Keratinocyte (primary cell): Measurements from ENCODE around the gene AFAP1L2. TPM values are rescaled to one million over a fixed set of nuclear protein-coding genes. Genes with fewer than 3 reads are reported as not detected.

ENCODE experiments used
- DNase-seq: peaks from one replicate; pipeline ENCODE4 v3.0.0-alpha.2; 2011; ENCODE audit warnings: low read depth, missing footprints, low spot score
- FAIRE-seq: peaks from 2 replicates; lab custom pipeline; 2011; peaks lifted over from hg19 to GRCh38; lab: Jason Lieb, UNC
- H2AFZ ChIP-seq: 2 replicates; pipeline ENCODE4 v1.6.0; 2012; ENCODE audit warnings: low read length, control low read depth, inconsistent platforms; ENCODE audit not compliant: control insufficient read depth
- H3K27ac ChIP-seq: 2 replicates; pipeline ENCODE4 v1.5.1; 2011; ENCODE audit warnings: low read length; ENCODE audit not compliant: control insufficient read depth, insufficient read depth
- H3K27me3 ChIP-seq: 3 replicates; pipeline ENCODE4 v1.6.0; 2011; ENCODE audit warnings: low read length; ENCODE audit not compliant: control insufficient read depth, insufficient read depth; ENCODE audit errors: extremely low read depth
- H3K36me3 ChIP-seq, 2 experiments: 2 replicates in 1 of 2; 3 replicates in 1 of 2; pipeline ENCODE4 v1.5.1; 2011; ENCODE audit warnings: low read length in 2 of 2, mild to moderate bottlenecking in 1 of 2; ENCODE audit not compliant: control insufficient read depth in 2 of 2, insufficient read depth in 2 of 2; ENCODE audit errors: extremely low read depth in 1 of 2
- H3K4me1 ChIP-seq: 3 replicates; pipeline ENCODE4 v1.5.1; 2011; ENCODE audit warnings: low read length; ENCODE audit not compliant: control insufficient read depth, insufficient read depth; ENCODE audit errors: extremely low read depth
- H3K4me2 ChIP-seq: 3 replicates; pipeline ENCODE4 v1.6.0; 2011; ENCODE audit warnings: low read depth, low read length; ENCODE audit not compliant: control insufficient read depth, insufficient read depth; ENCODE audit errors: extremely low read depth
- H3K4me3 ChIP-seq, 3 experiments: fragments of 200-600 bp in 1 of 3; sonication (generic) in 1 of 3; 2 replicates in 2 of 3; 3 replicates in 1 of 3; pipeline ENCODE4 v1.5.1; 2011 to 2016; ENCODE audit warnings: low read length in 3 of 3, mild to moderate bottlenecking in 3 of 3, control low read depth in 2 of 3, inconsistent platforms in 1 of 3, low read depth in 1 of 3, mixed read lengths in 1 of 3, mixed run types in 1 of 3, moderate library complexity in 1 of 3; ENCODE audit not compliant: control insufficient read depth in 2 of 3, insufficient read depth in 2 of 3; ENCODE audit errors: extremely low read depth in 1 of 3
- H3K79me2 ChIP-seq: 2 replicates; pipeline ENCODE4 v1.6.0; 2012; ENCODE audit warnings: low read length; ENCODE audit not compliant: control insufficient read depth, insufficient read depth
- H3K9ac ChIP-seq: 3 replicates; pipeline ENCODE4 v1.6.0; 2011; ENCODE audit warnings: low read length; ENCODE audit not compliant: control insufficient read depth, insufficient read depth; ENCODE audit errors: extremely low read depth
- H3K9me1 ChIP-seq: 3 replicates; pipeline ENCODE4 v1.6.0; 2011; ENCODE audit warnings: low read length; ENCODE audit not compliant: control insufficient read depth, insufficient read depth; ENCODE audit errors: extremely low read depth
- H3K9me3 ChIP-seq: 2 replicates; pipeline ENCODE4 v1.5.1; 2012; ENCODE audit warnings: low read depth, low read length; ENCODE audit not compliant: control insufficient read depth
- H4K20me1 ChIP-seq: 3 replicates; pipeline ENCODE4 v1.6.0; 2011; ENCODE audit warnings: low read length; ENCODE audit not compliant: control insufficient read depth, insufficient read depth; ENCODE audit errors: extremely low read depth
- CTCF ChIP-seq, 3 experiments: IDR thresholded peaks in 1 of 3; conservative IDR thresholded peaks in 1 of 3; optimal IDR thresholded peaks in 1 of 3; 2 replicates in 2 of 3; 3 replicates in 1 of 3; pipeline versions ENCODE3 to v1.5.1; 2011; ENCODE audit warnings: low read length in 3 of 3, mild to moderate bottlenecking in 3 of 3, moderate library complexity in 2 of 3, control low read depth in 1 of 3, inconsistent platforms in 1 of 3; ENCODE audit not compliant: insufficient read depth in 2 of 3; ENCODE audit errors: extremely low read depth in 1 of 3
- EZH2 ChIP-seq: IDR thresholded peaks from one replicate; pipeline ENCODE4 v1.6.1; 2012; ENCODE audit warnings: inconsistent platforms, mild to moderate bottlenecking, low read length, moderate library complexity
- dilution Hi-C: fragments of 300-500 bp; cut with MboI; formaldehyde crosslinking; loops from one replicate; pipeline ENCODE4 v1.7.0; 2020; ENCODE audit warnings: low sequenced_read_pairs; ENCODE audit not compliant: extremely low pct_ligation_motif_present
- polyA plus RNA-seq, 5 experiments: library from polyadenylated mRNA; depleted of rRNA in 3 of 5; stranded (reverse) in 3 of 5; stranded (forward) in 1 of 5; unstranded in 1 of 5; fragments of >200 nt; gene quantifications; 1 replicate in 1 of 5; 2 replicates in 3 of 5; 3 replicates in 1 of 5; pipeline versions ENCODE4 v1.2.1 to v1.2.3, GENCODE V29; 2011 to 2012; ENCODE audit warnings: missing spikeins in 2 of 5, low read depth in 1 of 5, low replicate concordance in 1 of 5

AFAP1L2 gene
- polyA plus RNA-seq, 1 donor (not counting 4 experiments of a cell fraction or from before 2014, with no cell fraction given) = 40.4 TPM

GRCh38 chr10:114250236-114250635 lies 154.1 kb downstream of the AFAP1L2 start:
- H3K27me3 ChIP-seq = no peaks in the 10 kb centered on the region
- DNase-seq (no peak), FAIRE-seq (no peak)
- no peaks in the 10 kb centered on the region for H3K79me2 ChIP-seq
- H3K4me1 ChIP-seq = peaks cover 22% of the 10 kb centered on the region
- no peaks in the 10 kb centered on the region for H3K9me3 ChIP-seq
- no peak for TF ChIP-seq CTCF (optimal IDR thresholded peaks at IDR 0.05 in 1 of 3, IDR thresholded peaks at IDR 0.05 in 1 of 3, conservative IDR thresholded peaks at IDR 0.05 in 1 of 3; ENCODE audit: extremely low read depth in 1 of 3, insufficient read depth in 2 of 3, low read length in 3 of 3)
- TF ChIP-seq EZH2 = no peak
- H3K9ac ChIP-seq = no peak overlapping the region
- no peak overlapping the region for H2AFZ ChIP-seq
- no peaks in the 10 kb centered on the region for H3K36me3 ChIP-seq
- H3K4me2 ChIP-seq = no peak overlapping the region
- no peak overlapping the region for H3K27ac ChIP-seq
- no peak overlapping the region for H3K4me3 ChIP-seq
- H4K20me1 ChIP-seq = no peaks in the 10 kb centered on the region
- dilution Hi-C loops = no loop called here
- H3K9me1 ChIP-seq = no peaks in the 10 kb centered on the region

GRCh38 chr10:114246679-114247305 lies 157.5 kb downstream of the AFAP1L2 start:
- peak overlapping the region; percentile 56 for H3K9ac ChIP-seq
- peak; percentile 56 for DNase-seq
- H3K27ac ChIP-seq = peak overlapping the region; percentile 95

More at GRCh38 chr10:114246679-114247305, 157.5 kb downstream of the AFAP1L2 start:
- no peaks in the 10 kb centered on the region for H3K9me1 ChIP-seq
- peaks cover 46% of the 10 kb centered on the region for H3K4me1 ChIP-seq
- no peaks in the 10 kb centered on the region for H3K9me3 ChIP-seq
- TF ChIP-seq EZH2 = no peak
- no peak for TF ChIP-seq CTCF (optimal IDR thresholded peaks at IDR 0.05 in 1 of 3, IDR thresholded peaks at IDR 0.05 in 1 of 3, conservative IDR thresholded peaks at IDR 0.05 in 1 of 3; ENCODE audit: extremely low read depth in 1 of 3, insufficient read depth in 2 of 3, low read length in 3 of 3)
- FAIRE-seq = peak; percentile 93
- peak overlapping the region in 2 of 3 experiments; percentile 24 to 40 for H3K4me3 ChIP-seq
- H3K79me2 ChIP-seq = no peaks in the 10 kb centered on the region
- H3K36me3 ChIP-seq = no peaks in the 10 kb centered on the region
- no peaks in the 10 kb centered on the region for H3K27me3 ChIP-seq
- H4K20me1 ChIP-seq = no peaks in the 10 kb centered on the region
- H3K4me2 ChIP-seq = peak overlapping the region; percentile 86
- dilution Hi-C loops = no loop called here
- peak overlapping the region; percentile 28 for H2AFZ ChIP-seq
